A673 (cell line): Measurements from ENCODE around the gene FRG2.

Experiments
- CTCF ChIP-seq: fragments of 300-800, 200-600 bp; sonication (generic); conservative IDR thresholded peaks from 2 replicates; pipeline ENCODE4 v1.5.1; 2017; ENCODE audit warnings: low read depth, mild to moderate bottlenecking, antibody characterized with exemption, low read length, moderate library complexity, mixed read lengths
- EZH2 ChIP-seq: fragments of 200-600 bp; sonication (generic); IDR thresholded peaks from 2 replicates; pipeline ENCODE4 v1.6.1; 2017; ENCODE audit warnings: borderline replicate concordance, low read depth, mild to moderate bottlenecking, mixed read lengths, antibody characterized with exemption, low read length; ENCODE audit not compliant: poor library complexity, severe bottlenecking

GRCh38 chr4:190020790-190021717 lies 6.0 kb downstream of the FRG2 start:
- no peak for TF ChIP-seq CTCF
- TF ChIP-seq EZH2: no peak
